HG03108 (cell line): Measurements from ENCODE around the gene FAHD2A.
"Not testable (repeated sequence)": the region's sequence is repeated elsewhere in the genome, so short reads cannot be mapped to it uniquely, and the experiment has no call there.

ENCODE experiments used
- ATAC-seq: cut with Tn5 transposase; IDR thresholded peaks from one replicate; pipeline ENCODE4 v1.9.1; 2021; ENCODE audit warnings: moderate library complexity; ENCODE audit not compliant: unreplicated experiment

FAHD2A gene

DNA sequence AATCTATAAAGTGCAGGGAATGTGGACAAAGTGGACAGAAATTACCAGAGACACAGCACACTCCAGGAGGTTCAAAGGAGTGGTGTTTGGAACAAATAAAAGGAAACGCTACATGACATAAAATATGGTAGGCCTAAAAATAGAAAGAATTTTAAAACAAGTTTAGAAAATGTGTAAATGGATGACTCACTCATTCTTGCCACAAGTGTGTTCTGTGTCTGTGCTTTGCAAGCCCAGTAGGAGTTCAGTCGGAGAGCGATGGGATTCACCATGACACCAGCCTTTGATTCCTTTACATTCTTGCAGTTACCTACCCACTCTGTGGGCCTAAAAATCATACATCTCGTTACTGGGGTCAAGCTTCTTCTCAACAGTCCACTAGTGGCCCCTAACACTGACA lies 30.9 kb downstream of the FAHD2A start:
- ATAC-seq: not testable (repeated sequence)

DNA sequence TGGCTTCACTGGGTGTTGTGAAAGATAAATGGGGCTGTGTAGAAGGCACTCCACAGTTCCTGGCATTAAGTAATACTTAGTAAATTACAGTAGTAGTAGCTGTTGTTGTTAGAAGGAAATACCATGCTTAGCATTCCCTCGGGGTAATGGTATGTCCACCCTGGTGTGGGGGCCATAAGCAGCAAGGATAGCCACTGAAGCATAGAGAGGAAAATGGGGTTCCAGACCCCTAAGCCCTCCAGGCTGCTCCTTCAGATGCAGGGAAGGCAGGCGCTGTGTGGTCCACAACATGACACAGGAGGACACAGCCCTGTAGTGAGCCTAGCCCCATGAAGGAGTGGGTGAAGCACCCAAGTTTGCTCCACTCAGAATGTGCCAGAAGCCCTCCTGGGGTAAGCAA lies 31.5 kb downstream of the FAHD2A start:
- ATAC-seq: not testable (repeated sequence)

DNA sequence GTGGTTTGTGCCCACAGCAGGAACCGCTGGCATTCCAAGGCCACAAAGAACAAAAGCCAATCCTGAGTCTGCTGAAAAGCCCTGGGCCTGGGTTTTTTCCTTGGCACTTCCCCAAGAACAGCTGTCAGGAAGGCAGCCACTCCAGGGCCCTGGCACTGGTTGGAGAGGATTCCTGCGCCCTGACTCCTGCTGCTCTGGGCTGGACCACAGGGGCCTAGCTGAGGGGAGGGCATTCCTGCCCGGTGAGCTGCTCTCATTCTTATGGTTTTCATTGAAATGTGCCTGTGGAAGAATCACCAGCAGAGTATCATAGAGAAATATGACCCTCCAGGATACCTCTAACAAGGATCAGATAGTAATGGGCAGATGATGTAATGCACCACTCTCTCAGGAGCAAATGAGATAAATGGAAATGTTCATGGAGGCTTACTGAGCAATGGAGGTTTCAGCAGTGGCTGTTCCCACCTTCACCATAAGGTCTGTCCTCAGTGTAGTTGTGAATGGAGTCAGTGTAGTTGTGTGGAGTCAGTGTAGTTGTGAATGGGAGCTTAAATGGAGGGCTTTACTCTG lies 32.1 kb downstream of the FAHD2A start:
- ATAC-seq: not testable (repeated sequence)

DNA sequence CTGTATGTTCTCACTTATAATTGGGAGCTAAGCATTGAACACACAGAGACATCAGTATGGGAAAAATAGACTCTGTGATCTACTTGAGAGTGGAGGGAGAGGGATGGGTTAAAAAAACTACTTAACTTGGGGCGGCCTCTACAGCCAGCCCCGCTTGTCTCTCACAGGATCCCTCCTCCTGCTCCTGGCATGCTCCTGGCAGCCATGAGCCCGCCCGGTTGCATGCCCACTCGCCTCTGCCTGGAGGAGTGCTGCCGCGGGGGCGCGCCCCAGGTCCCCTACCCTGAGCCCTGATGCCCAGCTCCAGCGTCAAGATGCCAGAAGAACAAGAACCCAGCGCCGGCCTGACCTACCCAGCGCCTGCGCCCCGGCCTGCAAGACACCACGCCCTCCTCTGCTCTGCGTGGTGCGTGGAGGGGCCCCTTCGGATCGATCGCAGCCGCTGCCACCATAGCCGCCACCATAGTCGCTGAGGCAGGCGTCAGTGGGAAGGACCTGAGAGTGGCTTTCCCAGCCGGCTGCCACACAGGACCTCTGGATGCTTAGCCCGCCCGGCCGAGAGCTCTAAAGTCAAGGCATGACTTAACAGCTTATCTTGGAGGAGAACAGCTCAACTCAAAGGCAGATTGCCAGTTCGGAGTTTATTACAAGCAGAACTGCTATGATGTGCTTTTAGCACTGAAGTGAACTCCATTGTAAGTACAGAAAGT lies 32.8 kb downstream of the FAHD2A start:
- not testable (repeated sequence) for ATAC-seq

DNA sequence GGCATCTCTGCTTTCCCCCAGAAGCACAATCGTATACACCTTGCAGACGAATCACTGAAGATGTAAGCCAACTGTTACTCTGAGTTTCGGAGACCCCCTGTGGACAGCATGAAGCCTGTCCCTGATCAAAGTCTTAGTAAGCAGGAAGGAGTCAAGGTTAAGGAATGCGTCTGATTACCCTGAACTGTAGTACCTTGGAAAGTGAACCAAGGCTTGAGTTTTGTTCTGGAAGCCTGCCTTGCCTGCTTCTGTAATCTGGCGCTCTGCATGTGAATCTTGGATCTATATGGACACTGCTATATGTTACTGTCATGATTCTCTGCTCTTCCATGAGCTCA lies 33.3 kb downstream of the FAHD2A start:
- not testable (repeated sequence) for ATAC-seq

DNA sequence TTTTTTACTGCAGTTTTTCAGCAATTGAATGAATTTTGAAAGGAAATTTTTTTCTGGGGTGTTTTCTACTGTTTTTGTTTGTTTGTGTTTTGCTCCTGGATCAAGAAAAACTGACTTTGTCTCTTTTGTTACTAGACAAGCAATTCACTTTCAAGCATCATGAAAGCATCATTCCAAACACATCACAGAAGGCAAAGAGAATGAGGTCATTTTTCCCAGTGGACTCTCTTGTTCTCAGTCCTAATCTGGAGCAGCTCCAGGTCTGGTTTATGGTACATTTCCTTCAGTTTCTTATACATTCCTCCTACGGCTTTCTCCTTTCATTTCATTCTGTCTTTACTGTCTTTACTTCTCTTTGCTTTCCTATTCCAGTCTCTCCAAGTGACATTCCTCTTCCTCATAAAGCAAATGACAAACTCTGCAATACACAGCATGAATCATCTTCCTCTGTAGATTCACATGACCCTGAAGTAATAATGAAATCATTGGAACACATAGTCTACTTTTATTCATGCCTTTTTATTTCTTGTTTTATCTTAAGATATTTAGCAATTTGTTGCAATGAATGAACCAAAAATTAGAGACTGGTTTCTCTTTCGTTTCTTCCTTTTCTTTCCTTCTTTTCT lies 40.1 kb downstream of the FAHD2A start:
- ATAC-seq: not testable (repeated sequence)

DNA sequence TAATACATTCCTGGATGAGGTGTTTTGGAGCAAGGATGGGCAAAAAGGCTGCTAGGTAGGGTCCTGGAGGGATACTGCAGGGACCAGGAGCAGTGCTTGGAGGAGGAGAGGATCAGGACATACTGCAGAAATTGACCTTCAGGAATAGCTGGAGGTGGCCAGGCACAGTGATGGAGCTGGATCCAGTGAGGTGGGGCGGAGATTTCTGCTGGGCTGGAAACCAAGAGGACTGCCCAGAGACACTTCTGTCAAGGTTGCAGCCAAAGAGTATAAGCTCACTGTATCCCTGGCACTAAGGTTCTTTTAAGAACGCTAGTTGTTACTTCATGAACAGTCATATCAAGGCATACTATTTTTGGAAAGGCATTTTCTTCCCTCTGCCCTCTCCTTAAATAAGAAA lies 42.8 kb downstream of the FAHD2A start:
- ATAC-seq: not testable (repeated sequence)

DNA sequence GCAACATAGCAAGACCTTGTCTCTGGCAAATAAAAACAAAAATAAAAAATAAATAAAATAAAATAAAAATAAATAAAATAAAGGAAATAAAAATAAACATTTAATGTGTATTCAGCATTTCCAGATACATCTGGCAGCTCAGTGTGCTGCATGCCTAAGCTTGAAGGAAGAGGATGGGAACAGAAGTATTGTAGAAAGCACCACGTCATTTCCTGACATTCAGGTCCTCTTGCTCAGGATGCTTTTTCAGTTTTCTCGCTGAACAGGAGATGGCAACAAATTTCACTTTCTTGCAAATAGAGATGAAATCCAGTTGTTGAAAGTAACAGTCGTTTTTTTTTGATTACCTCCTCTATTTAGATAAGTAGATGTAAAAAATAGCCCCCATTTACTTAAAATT lies 60.8 kb downstream of the FAHD2A start:
- not testable (repeated sequence) for ATAC-seq
